ENCODE measurements around the gene HOXD11. TPM values are rescaled to one million over a fixed set of nuclear protein-coding genes. Genes with fewer than 3 reads are reported as not detected.

The HOXD11 gene
- total and polyA plus RNA-seq, 2 of the 13 experiments (the other 11 are each of a cell fraction or from before 2014, with no cell fraction given) = not detected

- no peak for TF ChIP-seq CAMTA2 (CRISPR knock-in tag; IDR thresholded peaks at IDR 0.05; ENCODE audit: borderline replicate concordance)
- TF ChIP-seq XRCC5 (optimal IDR thresholded peaks at IDR 0.05; ENCODE audit: low read length) = peak; percentile 94
- no peak for TF ChIP-seq HDAC6 (IDR thresholded peaks at IDR 0.05; ENCODE audit: low read depth, low read length)
- TF ChIP-seq TMF1 (CRISPR knock-in tag; IDR thresholded peaks at IDR 0.05; ENCODE audit: low read depth) = no peak
- no peak for TF ChIP-seq ATF2 (CRISPR knock-in tag; IDR thresholded peaks at IDR 0.05)
- no peak for TF ChIP-seq YEATS4 (CRISPR knock-in tag; IDR thresholded peaks at IDR 0.05; ENCODE audit: borderline replicate concordance)
- TF ChIP-seq ZNF501 (CRISPR knock-in tag; IDR thresholded peaks at IDR 0.05) = 0 out of 2 replicates have a peak, but pooled peaks have one; percentile 23
- 0 out of 2 replicates have a peak, but pooled peaks have one; percentile 52 for TF ChIP-seq MTF2 (CRISPR knock-in tag; IDR thresholded peaks at IDR 0.05; ENCODE audit: borderline replicate concordance)
- peak; percentile 92; the same call in 1 of the 2 replicates for TF ChIP-seq CBX2 (IDR thresholded peaks at IDR 0.05; ENCODE audit: low read depth, low read length)
- TF ChIP-seq CBX2 (CRISPR knock-in tag; IDR thresholded peaks at IDR 0.05; ENCODE audit: low read depth) = peak; percentile 57; the same call in 1 of the 2 replicates
- no peak for TF ChIP-seq IRF9 (CRISPR knock-in tag; IDR thresholded peaks at IDR 0.05; ENCODE audit: borderline replicate concordance)
- TF ChIP-seq EZH2 (conservative IDR thresholded peaks at IDR 0.05; ENCODE audit: low read depth, low read length) = peak; percentile 99
Measured at GRCh38 chr2:176111309-176111663, 4.2 kb downstream of the HOXD11 start (continued).
